GM12872 (cell line): ENCODE results near the gene DNAJB4.

Experiments
- CTCF ChIP-seq: IDR thresholded peaks from 3 replicates; pipeline ENCODE4 v1.5.1; 2011; ENCODE audit warnings: low read depth, mild to moderate bottlenecking, low read length, moderate library complexity; ENCODE audit not compliant: insufficient read depth

Gene DNAJB4

GRCh38 chr1:77970192-77970591, 34.5 kb upstream of the DNAJB4 start:
- TF ChIP-seq CTCF: no peak

GRCh38 chr1:77972080-77972479, 32.7 kb upstream of the DNAJB4 start:
- no peak for TF ChIP-seq CTCF

GRCh38 chr1:77975386-77975785, 29.4 kb upstream of the DNAJB4 start:
- no peak for TF ChIP-seq CTCF

GRCh38 chr1:77975907-77976306, 28.8 kb upstream of the DNAJB4 start:
- no peak for TF ChIP-seq CTCF

GRCh38 chr1:77976433-77977076, 28.2 kb upstream of the DNAJB4 start:
- no peak for TF ChIP-seq CTCF

- no peak for TF ChIP-seq CTCF
Observed at GRCh38 chr1:77977989-77978292, 26.8 kb upstream of the DNAJB4 start.

GRCh38 chr1:77978293-77978968, 26.3 kb upstream of the DNAJB4 start:
- TF ChIP-seq CTCF: no peak
